ENCODE results near the gene TRPM2. TPM values are rescaled to one million over a fixed set of nuclear protein-coding genes. Genes with fewer than 3 reads are reported as not detected.

TRPM2 gene
- 9.2 TPM for total RNA-seq

GRCh38 chr21:44353191-44353970 lies at the start of gene TRPM2:
Gene TRPM2, plus strand, starts transcription at chr21:44353621. Its CDS starts 80 bp downstream, at chr21:44353701.

DNA sequence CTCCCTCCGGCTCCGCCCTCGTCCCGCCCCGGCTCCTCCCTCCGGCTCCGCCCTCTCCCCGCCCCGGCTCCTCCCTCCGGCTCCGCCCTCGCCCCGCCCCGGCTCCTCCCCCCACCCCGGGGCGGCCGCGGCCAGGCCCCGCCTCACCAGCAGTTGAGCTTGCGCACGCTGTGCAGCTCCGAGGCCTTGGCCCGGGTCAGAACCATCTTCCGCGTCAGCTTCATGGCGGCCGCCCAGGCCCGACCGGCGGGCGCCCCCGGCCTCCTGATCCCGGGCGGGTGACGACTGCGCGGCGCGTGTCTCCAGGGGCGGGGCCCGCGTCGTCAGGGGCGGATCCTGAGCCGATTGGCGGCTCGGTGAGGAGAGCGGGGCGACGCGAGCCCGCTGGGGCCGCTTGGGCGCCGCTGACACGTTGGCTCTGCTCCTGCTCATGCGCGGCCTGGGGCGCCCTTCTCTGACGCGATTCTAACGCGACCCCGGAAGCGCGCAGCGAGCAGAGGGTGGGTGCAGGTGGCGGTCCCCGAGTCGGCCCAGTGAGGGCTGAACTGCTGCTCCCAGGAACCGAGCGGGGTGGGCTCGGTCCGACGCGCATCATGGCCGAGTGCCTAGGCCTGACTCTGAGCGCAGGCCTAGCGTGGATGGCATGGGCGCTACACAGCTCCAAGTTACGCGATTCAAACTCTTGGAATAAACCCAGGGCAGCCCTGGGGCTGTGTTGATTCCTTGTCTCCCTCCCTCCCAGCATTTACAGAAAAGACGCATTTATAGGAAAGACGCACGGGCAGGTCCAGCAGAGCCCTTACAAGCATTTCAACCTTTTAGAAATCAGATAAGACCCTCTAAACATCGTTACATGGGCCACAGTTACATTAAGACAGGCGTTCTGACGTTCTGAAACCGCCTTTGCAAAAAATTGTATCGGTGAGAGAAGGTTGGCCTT lies 14.2 kb upstream of the TRPM2 start, which contains the start of gene CFAP410:
Gene CFAP410, minus strand, starts transcription at position 420 of the 940 bp plus-strand sequence. Its CDS starts 196 bp downstream, at position 224.

DNA sequence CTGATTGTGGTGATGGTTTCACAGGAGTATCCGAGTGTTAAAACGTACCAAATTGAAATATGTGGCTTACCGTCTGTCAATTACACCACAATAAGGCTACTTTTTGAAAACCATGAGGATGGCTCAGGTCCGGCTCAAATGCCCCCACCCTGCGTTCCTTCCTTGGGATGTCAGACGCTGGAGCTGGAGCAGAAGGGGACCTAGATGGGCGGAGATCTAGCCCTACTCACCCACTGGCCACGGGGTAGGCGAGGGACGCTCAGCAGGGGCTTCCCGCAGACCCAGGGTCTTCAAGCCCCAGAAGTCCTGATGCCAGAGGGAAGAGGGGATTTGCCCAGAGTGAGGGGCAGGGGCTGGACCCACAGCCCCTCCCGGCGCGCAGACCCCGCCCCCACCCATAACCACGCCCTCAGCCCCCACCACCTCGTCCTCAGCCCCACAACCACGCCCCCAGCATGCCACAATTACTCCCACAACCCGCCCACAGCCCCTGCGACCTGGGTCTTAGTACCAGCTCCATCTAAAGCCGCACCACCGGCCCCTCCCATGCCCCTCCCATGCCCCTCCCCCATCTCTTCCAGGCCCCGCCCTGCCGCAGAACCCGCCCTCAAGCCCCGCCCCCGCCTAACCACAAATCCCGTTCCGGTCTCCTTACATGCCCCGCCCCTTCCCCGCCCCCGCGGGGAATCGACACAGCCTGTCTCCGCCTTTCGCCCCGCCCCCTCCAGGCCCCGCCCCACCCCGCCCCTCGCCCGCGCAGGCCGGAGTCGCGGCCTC lies 101.5 kb downstream of the TRPM2 start, which contains the start of gene LRRC3:
Gene LRRC3, plus strand, starts transcription at position 764 of the 777 bp plus-strand sequence. CDS start 1,135 bp downstream, outside the sequence.

Small RNAs within 50 kb of the gene (small RNA-seq; reads per million reads assigned to genes)
- not detected for gene RF00285

Other genes with a start within 250 kb of the TRPM2 start
- gene PWP2, start 246.2 kb upstream of the TRPM2 start, total RNA-seq, result 3.5 TPM
- 21.9 TPM for gene GATD3, start 219.9 kb upstream of the TRPM2 start, total RNA-seq
- gene ICOSLG, start 112.7 kb upstream of the TRPM2 start, total RNA-seq, result 0.69 TPM
- gene DNMT3L, start 91.7 kb upstream of the TRPM2 start, total RNA-seq, result not detected
- 0.23 TPM for gene AIRE, start 67.7 kb upstream of the TRPM2 start, total RNA-seq
- 133 TPM for gene PFKL, start 53.6 kb upstream of the TRPM2 start, total RNA-seq
- 10.4 TPM for gene CFAP410, start 14.2 kb upstream of the TRPM2 start, total RNA-seq
- 5.8 TPM for gene LRRC3, start 101.9 kb downstream of the TRPM2 start, total RNA-seq
- gene KRTAP10-1, start 186.6 kb downstream of the TRPM2 start, total RNA-seq, result not detected
- gene KRTAP10-2, start 197.9 kb downstream of the TRPM2 start, total RNA-seq, result not detected
- not detected for gene KRTAP10-3, start 205.2 kb downstream of the TRPM2 start, total RNA-seq
- gene KRTAP10-4, start 220.1 kb downstream of the TRPM2 start, total RNA-seq, result not detected
- gene KRTAP10-5, start 227.0 kb downstream of the TRPM2 start, total RNA-seq, result not detected
- not detected for gene KRTAP10-6, start 238.9 kb downstream of the TRPM2 start, total RNA-seq
- gene KRTAP10-7, start 247.0 kb downstream of the TRPM2 start, total RNA-seq, result not detected